Lower lobe of right lung (tissue), 2 donors: ENCODE results near the gene SEMA3A. TPM values are rescaled to one million over a fixed set of nuclear protein-coding genes. Genes with fewer than 3 reads are reported as not detected.

Experiments used
- ATAC-seq, 2 donors: fragments of 200-7000 bp; cut with Tn5 transposase; one replicate each; pipeline ENCODE4 v1.9.1; 2020 to 2022; ENCODE audit warnings: mild to moderate bottlenecking in 2 of 2, moderate library complexity in 2 of 2
- DNase-seq: peaks from one replicate; pipeline ENCODE4 v3.0.0-alpha.2; 2020
- H3K27ac ChIP-seq: fragments of 200-600 bp; one replicate; pipeline ENCODE4 v1.8.0; 2022
- H3K27me3 ChIP-seq: fragments of 200-600 bp; one replicate; pipeline ENCODE4 v1.8.0; 2022; ENCODE audit warnings: low read depth
- H3K36me3 ChIP-seq: fragments of 200-600 bp; one replicate; pipeline ENCODE4 v1.8.0; 2022; ENCODE audit warnings: mild to moderate bottlenecking
- H3K4me1 ChIP-seq: fragments of 200-600 bp; one replicate; pipeline ENCODE4 v1.8.0; 2022
- H3K4me3 ChIP-seq: fragments of 200-600 bp; one replicate; pipeline ENCODE4 v1.8.0; 2022; ENCODE audit warnings: mild to moderate bottlenecking
- H3K9me3 ChIP-seq: fragments of 200-600 bp; one replicate; pipeline ENCODE4 v1.8.0; 2022
- CTCF ChIP-seq: fragments of 200-600 bp; IDR thresholded peaks from one replicate; pipeline ENCODE4 v1.8.0; 2022; ENCODE audit warnings: antibody characterized with exemption, mild to moderate bottlenecking
- intact Hi-C: fragments of 100-400 bp; cut with DNase I; formaldehyde crosslinking; loops from one replicate; pipeline ENCODE4 v1.11.0; 2022
- total RNA-seq: library from RNA; stranded (reverse); fragmentation: NEBNext Ultra II Directional; extraction: Animal tissue kit (Norgen Biotek cat#: 25700); gene quantifications from one replicate; pipeline ENCODE4 v1.2.1, GENCODE V29; 2021
- donor health status: DM: no; HTN: yes; CAD: no; lungs with severe emphysema.

SEMA3A gene
- total RNA-seq, 1 donor from 2014 or later, result 9.7 TPM

DNA sequence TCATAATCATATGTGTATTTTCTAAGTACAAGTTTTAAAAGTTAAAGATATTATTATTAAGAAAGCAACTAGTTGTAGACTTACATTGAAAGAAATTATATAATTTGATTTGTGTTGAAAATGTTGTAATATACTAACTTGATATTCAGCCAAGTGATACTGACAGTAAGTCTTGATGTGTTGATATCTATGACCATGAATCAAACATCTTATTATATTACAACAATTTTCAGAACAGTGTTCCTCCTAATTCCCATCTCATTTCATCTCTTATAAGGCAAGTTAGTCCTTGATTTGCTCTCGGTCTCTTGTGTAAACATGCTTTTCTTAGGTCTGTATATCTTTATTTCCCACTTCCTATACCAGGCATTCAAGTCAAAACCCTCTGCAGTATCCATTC is 276.4 kb downstream of the SEMA3A start:
- Histone ChIP-seq H3K36me3 (no peaks in the 10 kb centered on the region), H3K27ac (no peak overlapping the region), H3K4me1 (no peaks in the 10 kb centered on the region), H3K9me3 (no peaks in the 10 kb centered on the region), H3K4me3 (no peak overlapping the region), H3K27me3 (no peaks in the 10 kb centered on the region)
- intact Hi-C loops, result no loop called here
- ATAC-seq (no peak), DNase-seq (no peak)
- no peak for TF ChIP-seq CTCF

- ATAC-seq, result no peak
- Histone ChIP-seq H3K27ac (no peak overlapping the region), H3K9me3 (no peaks in the 10 kb centered on the region), H3K4me1 (no peaks in the 10 kb centered on the region), H3K4me3 (no peak overlapping the region), H3K27me3 (no peaks in the 10 kb centered on the region), H3K36me3 (no peaks in the 10 kb centered on the region)
- no peak for TF ChIP-seq CTCF
- intact Hi-C loops, result no loop called here
- no peak for DNase-seq
These were observed 281.4 kb downstream of the SEMA3A start for GRCh38 chr7:83913174-83913573.

GRCh38 chr7:83908526-83908925 is 286.1 kb downstream of the SEMA3A start:
- Histone ChIP-seq H3K4me1 (no peaks in the 10 kb centered on the region), H3K9me3 (no peaks in the 10 kb centered on the region), H3K27me3 (no peaks in the 10 kb centered on the region), H3K36me3 (no peaks in the 10 kb centered on the region), H3K27ac (no peak overlapping the region), H3K4me3 (no peak overlapping the region)
- no peak for ATAC-seq
- DNase-seq, result no peak
- intact Hi-C loops, result no loop called here
- TF ChIP-seq CTCF, result no peak
